H1 (cell line): ENCODE measurements around the gene AHNAK2. TPM values are rescaled to one million over a fixed set of nuclear protein-coding genes. Genes with fewer than 3 reads are reported as not detected.

Experiments used
- CTCF ChIA-PET: fragments of 300-600 bp; sonication (Branson Sonifier 250); formaldehyde crosslinking; loops from one replicate; lab custom pipeline; 2021; ENCODE audit not compliant: partially characterized antibody; lab: Charles Lee
- POLR2A ChIA-PET: fragments of 300-600 bp; sonication (Branson Sonifier 250); formaldehyde crosslinking; loops from one replicate; lab custom pipeline; 2021; ENCODE audit warnings: inconsistent platforms; ENCODE audit not compliant: partially characterized antibody; lab: Charles Lee
- DNase-seq, 2 experiments: peaks; one replicate each; pipeline versions ENCODE4 v3.0.0 to v3.0.0-alpha.2; 2010 to 2022; ENCODE audit warnings: low spot score in 2 of 2, low read depth in 1 of 2, mixed read lengths in 1 of 2
- FAIRE-seq: peaks from 2 replicates; lab custom pipeline; 2011; peaks lifted over from hg19 to GRCh38; lab: Jason Lieb, UNC
- H2AFZ ChIP-seq: 2 replicates; pipeline ENCODE4 v1.8.1; 2012; ENCODE audit warnings: low read length, inconsistent platforms
- H2AK5ac ChIP-seq: 2 replicates; pipeline ENCODE4 v1.6.1; 2013; ENCODE audit warnings: low read depth, low read length
- H2BK120ac ChIP-seq: replicated peaks from 2 replicates; pipeline ENCODE3; 2013; ENCODE audit warnings: low read depth, low read length, inconsistent platforms
- H2BK12ac ChIP-seq: 2 replicates; pipeline ENCODE4 v1.6.1; 2013; ENCODE audit warnings: low read depth, low read length
- H2BK15ac ChIP-seq: 2 replicates; pipeline ENCODE4 v1.6.1; 2013; ENCODE audit warnings: low read length
- H2BK20ac ChIP-seq: 2 replicates; pipeline ENCODE4 v1.6.1; 2013; ENCODE audit warnings: low read length
- H2BK5ac ChIP-seq: 2 replicates; pipeline ENCODE4 v1.6.1; 2013; ENCODE audit warnings: low read depth, low read length
- H3K14ac ChIP-seq: 2 replicates; pipeline ENCODE4 v1.6.1; 2013; ENCODE audit warnings: inconsistent platforms; ENCODE audit not compliant: insufficient read length
- H3K18ac ChIP-seq: 2 replicates; pipeline ENCODE4 v1.6.1; 2013; ENCODE audit warnings: low read length; ENCODE audit errors: extremely low read depth
- H3K23ac ChIP-seq: 2 replicates; pipeline ENCODE4 v1.6.1; 2013; ENCODE audit warnings: inconsistent platforms; ENCODE audit not compliant: insufficient read length
- H3K23me2 ChIP-seq: 2 replicates; pipeline ENCODE4 v1.6.1; 2013; ENCODE audit warnings: low read depth, low read length
- H3K27ac ChIP-seq: 2 replicates; pipeline ENCODE4 v1.6.1; 2011; ENCODE audit warnings: low read depth, low read length, inconsistent platforms
- H3K27me3 ChIP-seq, 4 experiments: replicated peaks in 1 of 4; 1 replicate in 1 of 4; 2 replicates in 3 of 4; pipeline versions ENCODE4 v1.6.1 to v1.8.1; 2011 to 2013; ENCODE audit warnings: low read length in 3 of 4, mild to moderate bottlenecking in 3 of 4, inconsistent platforms in 2 of 4, mixed read lengths in 2 of 4, moderate library complexity in 1 of 4; ENCODE audit not compliant: control insufficient read depth in 3 of 4, insufficient read depth in 3 of 4; ENCODE audit errors: extremely low read depth in 1 of 4
- H3K36me3 ChIP-seq, 4 experiments: 2 replicates each; pipeline versions ENCODE4 v1.6.1 to v1.8.1; 2011 to 2013; ENCODE audit warnings: mild to moderate bottlenecking in 4 of 4, low read length in 3 of 4, moderate library complexity in 2 of 4, control low read depth in 1 of 4, inconsistent platforms in 1 of 4; ENCODE audit not compliant: insufficient read depth in 4 of 4, control insufficient read depth in 2 of 4
- H3K4ac ChIP-seq: replicated peaks from 2 replicates; pipeline ENCODE3; 2013; ENCODE audit warnings: low read length, low read depth, mixed read lengths, inconsistent platforms; ENCODE audit not compliant: insufficient read length
- H3K4me1 ChIP-seq, 4 experiments: replicated peaks in 1 of 4; 1 replicate in 1 of 4; 2 replicates in 3 of 4; pipeline versions ENCODE4 v1.6.1 to v1.8.1; 2011 to 2013; ENCODE audit warnings: low read length in 3 of 4, inconsistent platforms in 2 of 4, mixed read lengths in 1 of 4; ENCODE audit not compliant: insufficient read depth in 4 of 4, control insufficient read depth in 3 of 4
- H3K4me2 ChIP-seq, 2 experiments: 2 replicates each; pipeline versions ENCODE4 v1.6.1 to v1.8.1; 2011 to 2013; ENCODE audit warnings: low read depth in 2 of 2, low read length in 2 of 2, control low read depth in 1 of 2, inconsistent platforms in 1 of 2, mild to moderate bottlenecking in 1 of 2; ENCODE audit not compliant: insufficient read depth in 1 of 2
- H3K4me3 ChIP-seq, 4 experiments: fragments of 200-600, 300-600 bp in 1 of 4; sonication (generic), shearing (Covaris generic), sonication (Bioruptor Twin) in 1 of 4; 2 replicates each; pipeline versions ENCODE4 v1.5.1 to v1.8.1; 2011 to 2016; ENCODE audit warnings: low read length in 4 of 4, low read depth in 3 of 4, control low read depth in 2 of 4, inconsistent platforms in 2 of 4, mild to moderate bottlenecking in 2 of 4, mixed read lengths in 1 of 4, moderate library complexity in 1 of 4; ENCODE audit not compliant: insufficient read depth in 2 of 4; ENCODE audit errors: extremely low read depth in 1 of 4
- H3K56ac ChIP-seq: replicated peaks from 2 replicates; pipeline ENCODE3; 2013; ENCODE audit warnings: low read depth, mild to moderate bottlenecking, mixed read lengths, low read length, inconsistent platforms; ENCODE audit not compliant: insufficient read length
- H3K79me1 ChIP-seq: 2 replicates; pipeline ENCODE4 v1.6.1; 2013; ENCODE audit warnings: low read depth, low read length, control low read depth
- H3K79me2 ChIP-seq, 2 experiments: 2 replicates each; pipeline versions ENCODE4 v1.6.1 to v1.8.1; 2012 to 2013; ENCODE audit warnings: low read length in 2 of 2, mild to moderate bottlenecking in 2 of 2, inconsistent platforms in 1 of 2; ENCODE audit not compliant: insufficient read depth in 2 of 2, control insufficient read depth in 1 of 2
- H3K9ac ChIP-seq, 4 experiments: replicated peaks in 1 of 4; 1 replicate in 1 of 4; 2 replicates in 3 of 4; pipeline versions ENCODE4 v1.6.1 to v1.8.1; 2011 to 2013; ENCODE audit warnings: low read depth in 3 of 4, low read length in 3 of 4, control low read depth in 2 of 4, mild to moderate bottlenecking in 2 of 4, moderate library complexity in 2 of 4, inconsistent platforms in 1 of 4; ENCODE audit errors: extremely low read depth in 1 of 4
- H3K9me3 ChIP-seq, 2 experiments: 2 replicates each; pipeline versions ENCODE4 v1.6.1 to v1.8.1; 2012 to 2013; ENCODE audit warnings: mild to moderate bottlenecking in 2 of 2, moderate library complexity in 2 of 2, control low read depth in 1 of 2, inconsistent platforms in 1 of 2, low read depth in 1 of 2, low read length in 1 of 2, mixed read lengths in 1 of 2; ENCODE audit not compliant: insufficient read depth in 2 of 2
- H4K20me1 ChIP-seq, 2 experiments: replicated peaks in 1 of 2; 2 replicates each; pipeline versions ENCODE3 to v1.8.1; 2011 to 2013; ENCODE audit warnings: inconsistent platforms in 2 of 2, low read length in 2 of 2, mild to moderate bottlenecking in 1 of 2; ENCODE audit not compliant: insufficient read depth in 2 of 2, control insufficient read depth in 1 of 2
- H4K5ac ChIP-seq: 2 replicates; pipeline ENCODE4 v1.6.1; 2013; ENCODE audit warnings: low read length, low read depth, mixed read lengths, inconsistent platforms; ENCODE audit not compliant: insufficient read length
- H4K8ac ChIP-seq: 2 replicates; pipeline ENCODE4 v1.8.0; 2013; ENCODE audit warnings: mild to moderate bottlenecking, moderate library complexity, low read length, inconsistent platforms; ENCODE audit not compliant: insufficient read depth; ENCODE audit errors: extremely low read depth
- H4K91ac ChIP-seq: replicated peaks from 2 replicates; pipeline ENCODE3; 2013; ENCODE audit warnings: low read length, mixed read lengths, inconsistent platforms; ENCODE audit not compliant: insufficient read length
- ATF3 ChIP-seq: IDR thresholded peaks from 2 replicates; pipeline ENCODE4 v1.6.1; 2011; ENCODE audit warnings: low read depth, mild to moderate bottlenecking, low read length; ENCODE audit not compliant: insufficient read depth
- CREB1 ChIP-seq: IDR thresholded peaks from 2 replicates; pipeline ENCODE4 v1.6.1; 2012; ENCODE audit warnings: inconsistent platforms
- CTCF ChIP-seq, 3 experiments: IDR thresholded peaks; 1 replicate in 2 of 3; 2 replicates in 1 of 3; pipeline versions ENCODE4 v1.5.1 to v1.6.1; 2011; ENCODE audit warnings: low read length in 3 of 3, mild to moderate bottlenecking in 3 of 3, inconsistent platforms in 2 of 3, low read depth in 1 of 3, moderate library complexity in 1 of 3; ENCODE audit not compliant: insufficient read depth in 1 of 3; ENCODE audit errors: control extremely low read depth in 1 of 3
- EP300 ChIP-seq, 2 experiments: IDR thresholded peaks; 1 replicate in 1 of 2; 2 replicates in 1 of 2; pipeline ENCODE4 v1.6.1; 2011 to 2012; ENCODE audit warnings: low read depth in 2 of 2, low read length in 2 of 2, mild to moderate bottlenecking in 2 of 2, borderline replicate concordance in 1 of 2, inconsistent platforms in 1 of 2, moderate library complexity in 1 of 2
- HDAC2 ChIP-seq, 2 experiments: fragments of 300-600 bp in 1 of 2; sonication (generic) in 1 of 2; IDR thresholded peaks; 2 replicates each; pipeline ENCODE4 v1.6.1; 2011 to 2012; ENCODE audit warnings: low read depth in 2 of 2, low read length in 2 of 2, mild to moderate bottlenecking in 2 of 2, moderate library complexity in 2 of 2, borderline replicate concordance in 1 of 2, inconsistent platforms in 1 of 2
- MAX ChIP-seq: IDR thresholded peaks from 2 replicates; pipeline ENCODE4 v1.6.1; 2012; ENCODE audit warnings: inconsistent platforms
- SAP30 ChIP-seq: fragments of 300-600 bp; sonication (generic); IDR thresholded peaks from 2 replicates; pipeline ENCODE4 v1.7.1; 2012; ENCODE audit warnings: low read length, moderate library complexity, mild to moderate bottlenecking, inconsistent platforms; ENCODE audit not compliant: insufficient read depth, insufficient replicate concordance
- SP1 ChIP-seq: IDR thresholded peaks from 2 replicates; pipeline ENCODE4 v1.6.1; 2011; ENCODE audit warnings: low read depth, low read length
- SP2 ChIP-seq: IDR thresholded peaks from 2 replicates; pipeline ENCODE4 v1.6.1; 2012; ENCODE audit warnings: mild to moderate bottlenecking, low read length, inconsistent platforms
- SRF ChIP-seq: IDR thresholded peaks from 2 replicates; pipeline ENCODE4 v1.6.1; 2011; ENCODE audit warnings: mild to moderate bottlenecking, low read depth, low read length, moderate library complexity
- WGBS, 2 experiments: shearing (Covaris generic) in 1 of 2; methylation state at CpG; one replicate each; pipeline versions ENCODE4 v1.1.6 to v1.1.7; 2013 to 2015; ENCODE audit warnings: low lambda C conversion rate in 2 of 2, mixed read lengths in 2 of 2, inconsistent platforms in 1 of 2, low coverage in 1 of 2, missing lambda C conversion rate in 1 of 2; ENCODE audit not compliant: insufficient replicate concordance in 2 of 2, insufficient coverage in 1 of 2, insufficient read length in 1 of 2; ENCODE audit errors: extremely low coverage in 1 of 2, missing lambda C conversion rate in 1 of 2; 5-methylcytosine and 5-hydroxymethylcytosine counted together
- polyA plus RNA-seq, 7 experiments: library from polyadenylated mRNA; depleted of rRNA in 3 of 7; stranded (reverse) in 5 of 7; unstranded in 2 of 7; fragments of >200 nt in 5 of 7; fragments of 200-250 nt in 2 of 7; gene quantifications; 1 replicate in 5 of 7; 2 replicates in 1 of 7; 4 replicates in 1 of 7; pipeline versions ENCODE4 v1.2.1 to v1.2.3, GENCODE V29; 2011 to 2013; ENCODE audit warnings: missing spikeins in 2 of 7, mixed read lengths in 2 of 7
- total RNA-seq: library from RNA; stranded (reverse); fragmentation: NEBNext Ultra II Directional; extraction: Animal tissue kit (Norgen Biotek cat#: 25700); gene quantifications from 2 replicates; pipeline ENCODE4 v1.2.1, GENCODE V29; 2021

Gene AHNAK2
- total and polyA plus RNA-seq, 2 of the 8 experiments (the other 6 are each of a cell fraction or from before 2014, with no cell fraction given): 0.95 to 2.0 TPM

- no peak overlapping the region for H2AK5ac ChIP-seq
- H3K4me1 ChIP-seq: no peaks in the 10 kb centered on the region
- no peak overlapping the region for H3K27ac ChIP-seq
- H3K79me2 ChIP-seq: no peaks in the 10 kb centered on the region
- WGBS, 2 experiments: 85% methylated on average over 2 of the region's 2 CpGs; no CpG with 5 or more reads in 1 of the 2 experiments
- H2AFZ ChIP-seq: no peak overlapping the region
- no peak overlapping the region for H3K4ac ChIP-seq
- no peak for DNase-seq
- no peaks in the 10 kb centered on the region for H4K20me1 ChIP-seq
- H3K18ac ChIP-seq: no peak overlapping the region
- H4K91ac ChIP-seq: no peak overlapping the region
- no peak overlapping the region for H4K8ac ChIP-seq
- peaks cover 5 to 57% (median 29%) of the 10 kb centered on the region in 4 experiments for H3K27me3 ChIP-seq
- H2BK20ac ChIP-seq: no peak overlapping the region
- CTCF ChIA-PET: interaction anchor here (0.6 to 4.5 kb wide), 8 partner anchors 9 to 112 kb away, joined by 3 to 21 read pairs (median 4); no protein-coding TSS in a partner anchor
- H2BK15ac ChIP-seq: no peak overlapping the region
- H2BK12ac ChIP-seq: no peak overlapping the region
- H2BK120ac ChIP-seq: no peak overlapping the region
- no peak overlapping the region for H4K5ac ChIP-seq
- H3K79me1 ChIP-seq: no peaks in the 10 kb centered on the region
- H3K36me3 ChIP-seq: no peaks in the 10 kb centered on the region
- H2BK5ac ChIP-seq: no peak overlapping the region
- no peak overlapping the region for H3K4me3 ChIP-seq
- POLR2A ChIA-PET: no interaction called here
- no peak overlapping the region for H3K56ac ChIP-seq
- no peak overlapping the region for H3K4me2 ChIP-seq
- H3K9me3 ChIP-seq: peaks cover 0 to 16% of the 10 kb centered on the region in 2 experiments; a peak in 1 of 4 replicates
- H3K14ac ChIP-seq: no peak overlapping the region
- no peak overlapping the region for H3K23ac ChIP-seq
- no peak for FAIRE-seq
- H3K23me2 ChIP-seq: peaks cover 2% of the 10 kb centered on the region; the same call in 1 of the 2 replicates
- H3K9ac ChIP-seq: no peak overlapping the region
- TF ChIP-seq SP1: no peak
- no peak for TF ChIP-seq CTCF (IDR thresholded peaks at IDR 0.05; ENCODE audit: control extremely low read depth in 1 of 3, insufficient read depth in 1 of 3, low read depth in 1 of 3, low read length in 3 of 3)
- TF ChIP-seq EP300 (IDR thresholded peaks at IDR 0.05; ENCODE audit: borderline replicate concordance in 1 of 2, low read depth in 2 of 2, low read length in 2 of 2): no peak
- no peak for TF ChIP-seq CREB1
- TF ChIP-seq SRF: no peak
- no peak for TF ChIP-seq SAP30
- TF ChIP-seq MAX: no peak
- no peak for TF ChIP-seq ATF3
- TF ChIP-seq HDAC2 (IDR thresholded peaks at IDR 0.05; ENCODE audit: borderline replicate concordance in 1 of 2, low read depth in 2 of 2, low read length in 2 of 2): no peak
- no peak for TF ChIP-seq SP2
These were observed 39.7 kb downstream of the AHNAK2 start for GRCh38 chr14:104938436-104938835.
